OCI-LY3 (cell line): ENCODE results near the gene TMIGD3.

Experiments used
- H2AFZ ChIP-seq: fragments of 200-600, 300-600 bp; shearing (Covaris generic); 2 replicates; pipeline ENCODE4 v1.6.0; 2014; ENCODE audit warnings: antibody characterized with exemption, low read depth, low read length
- H3K27ac ChIP-seq: fragments of 200-600, 300-600 bp; sonication (generic); 2 replicates; pipeline ENCODE4 v1.5.1; 2014; ENCODE audit warnings: mild to moderate bottlenecking, low read length, moderate library complexity, mixed read lengths
- H3K27me3 ChIP-seq: fragments of 200-600, 300-600 bp; sonication (generic); 2 replicates; pipeline ENCODE4 v1.6.1; 2014; ENCODE audit warnings: low read depth, low read length, mixed read lengths
- H3K36me3 ChIP-seq: fragments of 200-600, 300-600 bp; sonication (generic); replicated peaks from 2 replicates; pipeline ENCODE3; 2014; ENCODE audit warnings: low read depth, low read length, mixed read lengths
- H3K4me1 ChIP-seq: fragments of 300-600, 200-600 bp; sonication (generic); 2 replicates; pipeline ENCODE4 v1.6.1; 2014; ENCODE audit warnings: low read length, mixed read lengths
- H3K4me2 ChIP-seq: fragments of 200-600, 300-600 bp; sonication (generic); 2 replicates; pipeline ENCODE4 v1.6.1; 2014; ENCODE audit warnings: low read length, mixed read lengths
- H3K4me3 ChIP-seq: fragments of 300-600, 200-600 bp; sonication (generic); 2 replicates; pipeline ENCODE4 v1.5.1; 2014; ENCODE audit warnings: antibody characterized with exemption, mild to moderate bottlenecking, low read length, moderate library complexity
- H3K79me2 ChIP-seq: fragments of 300-600, 200-600 bp; shearing (Covaris generic); 2 replicates; pipeline ENCODE4 v1.6.1; 2014; ENCODE audit warnings: mild to moderate bottlenecking, low read length, mixed read lengths
- H3K9ac ChIP-seq: fragments of 300-600, 200-600 bp; shearing (Covaris generic); 2 replicates; pipeline ENCODE4 v1.6.0; 2014; ENCODE audit warnings: mild to moderate bottlenecking, low read length, moderate library complexity
- H3K9me3 ChIP-seq: fragments of 200-600, 300-600 bp; shearing (Covaris generic); 2 replicates; pipeline ENCODE4 v1.6.1; 2014; ENCODE audit warnings: low read length, mixed read lengths; ENCODE audit not compliant: insufficient read depth
- H4K20me1 ChIP-seq: fragments of 200-600, 300-600 bp; sonication (generic); 2 replicates; pipeline ENCODE4 v1.6.1; 2016; ENCODE audit warnings: low read length, mixed read lengths; ENCODE audit not compliant: insufficient read depth
- CTCF ChIP-seq: fragments of 200-600, 300-600 bp; sonication (generic); IDR thresholded peaks from 2 replicates; pipeline ENCODE4 v1.5.1; 2014; ENCODE audit warnings: antibody characterized with exemption, low read length, low read depth
- EZH2phosphoT487 ChIP-seq: fragments of 200-600 bp; shearing (Covaris generic); IDR thresholded peaks from 2 replicates; pipeline ENCODE4 v1.6.1; 2018; ENCODE audit warnings: antibody characterized with exemption, mixed run types, low read depth

TMIGD3 gene

GRCh38 chr1:111515291-111516004 is 12.0 kb upstream of the TMIGD3 start:
- H2AFZ ChIP-seq: peak overlapping the region; percentile 51
- peaks cover 59% of the 10 kb centered on the region for H3K4me1 ChIP-seq
- no peak for TF ChIP-seq EZH2phosphoT487
- TF ChIP-seq CTCF: no peak
- no peaks in the 10 kb centered on the region for H4K20me1 ChIP-seq
- no peaks in the 10 kb centered on the region for H3K79me2 ChIP-seq
- no peaks in the 10 kb centered on the region for H3K36me3 ChIP-seq
- peak overlapping the region; percentile 80 for H3K4me3 ChIP-seq
- H3K4me2 ChIP-seq: peak overlapping the region; percentile 96
- H3K27ac ChIP-seq: peak overlapping the region; percentile 29; the same call in 1 of the 2 replicates
- peak overlapping the region; percentile 66 for H3K9ac ChIP-seq
- no peaks in the 10 kb centered on the region for H3K9me3 ChIP-seq
- no peaks in the 10 kb centered on the region for H3K27me3 ChIP-seq

- Histone ChIP-seq H3K4me3 (no peak overlapping the region), H3K36me3 (no peaks in the 10 kb centered on the region), H3K4me1 (peaks cover 70% of the 10 kb centered on the region), H4K20me1 (no peaks in the 10 kb centered on the region), H3K79me2 (0 out of 2 replicates have a peak, but pooled peaks cover 3% of the 10 kb centered on the region), H3K4me2 (no peak overlapping the region), H2AFZ (no peak overlapping the region), H3K27me3 (no peaks in the 10 kb centered on the region), H3K9me3 (no peaks in the 10 kb centered on the region), H3K9ac (no peak overlapping the region), H3K27ac (no peak overlapping the region)
- TF ChIP-seq EZH2phosphoT487 (no peak), CTCF (no peak)
These were observed 10.1 kb upstream of the TMIGD3 start for GRCh38 chr1:111513410-111514020.

GRCh38 chr1:111512931-111513330 is 9.5 kb upstream of the TMIGD3 start:
- no peaks in the 10 kb centered on the region for H3K27me3 ChIP-seq
- 0 out of 2 replicates have a peak, but pooled peaks cover 3% of the 10 kb centered on the region for H3K79me2 ChIP-seq
- no peak overlapping the region for H3K27ac ChIP-seq
- TF ChIP-seq CTCF (no peak), EZH2phosphoT487 (no peak)
- peaks cover 68% of the 10 kb centered on the region for H3K4me1 ChIP-seq
- H3K9ac ChIP-seq: no peak overlapping the region
- no peak overlapping the region for H3K4me2 ChIP-seq
- H3K36me3 ChIP-seq: no peaks in the 10 kb centered on the region
- no peaks in the 10 kb centered on the region for H4K20me1 ChIP-seq
- H3K4me3 ChIP-seq: no peak overlapping the region
- H2AFZ ChIP-seq: no peak overlapping the region
- no peaks in the 10 kb centered on the region for H3K9me3 ChIP-seq

GRCh38 chr1:111512132-111512889 is 8.9 kb upstream of the TMIGD3 start:
- H3K9ac ChIP-seq: no peak overlapping the region

More at GRCh38 chr1:111512132-111512889, 8.9 kb upstream of the TMIGD3 start:
- Histone ChIP-seq H3K27me3 (no peaks in the 10 kb centered on the region), H2AFZ (no peak overlapping the region), H3K36me3 (no peaks in the 10 kb centered on the region), H3K4me2 (no peak overlapping the region), H3K79me2 (0 out of 2 replicates have a peak, but pooled peaks cover 3% of the 10 kb centered on the region), H4K20me1 (no peaks in the 10 kb centered on the region), H3K4me3 (no peak overlapping the region), H3K4me1 (peaks cover 66% of the 10 kb centered on the region), H3K9me3 (no peaks in the 10 kb centered on the region), H3K27ac (no peak overlapping the region)
- TF ChIP-seq CTCF (no peak), EZH2phosphoT487 (no peak)
